T follicular helper cell (primary cell): ENCODE measurements around the gene DELE1.
A peak's percentile ranks its signal among the peaks of the same experiment; 100 is the strongest.

Experiments used
- DNase-seq: peaks from one replicate; pipeline ENCODE4 v3.0.0-alpha.2; 2020; ENCODE audit warnings: low read depth
- total RNA-seq, 2 experiments: gene quantifications; one replicate each; lab custom pipeline; 2026; lab: John Stamatoyannopoulos, UW

Gene DELE1
- total RNA-seq = 42.0 to 75.9 reads per million in 2 experiments

- DNase-seq = peak; percentile 79
Observed at GRCh38 chr5:141923448-141924313, at the start of gene DELE1. Gene DELE1, plus strand, starts transcription at chr5:141923871. Its CDS starts 71 bp downstream, at chr5:141923942.

GRCh38 chr5:141873933-141874261 is 49.8 kb upstream of the DELE1 start:
- no peak for DNase-seq

- DNase-seq = no peak
Observed at GRCh38 chr5:141874262-141874964, 49.3 kb upstream of the DELE1 start.

GRCh38 chr5:141875022-141875740 is 48.5 kb upstream of the DELE1 start:
- no peak for DNase-seq

- DNase-seq = no peak
Observed at GRCh38 chr5:141875795-141876627, 47.7 kb upstream of the DELE1 start.

GRCh38 chr5:141876628-141877355 is 46.9 kb upstream of the DELE1 start:
- DNase-seq = no peak

GRCh38 chr5:141877356-141878185 is 46.1 kb upstream of the DELE1 start:
- DNase-seq = no peak

- no peak for DNase-seq
Observed at GRCh38 chr5:141878186-141878710, 45.4 kb upstream of the DELE1 start, which contains the start of gene PCDH1. Gene PCDH1, minus strand, starts transcription at chr5:141878410. Its CDS starts 148 bp downstream, at chr5:141878262.

- peak; percentile 83 for DNase-seq
Observed at GRCh38 chr5:141878711-141879425, 44.8 kb upstream of the DELE1 start.

GRCh38 chr5:141879426-141879759 is 44.3 kb upstream of the DELE1 start:
- DNase-seq = no peak

GRCh38 chr5:141879941-141880738 is 43.5 kb upstream of the DELE1 start:
- no peak for DNase-seq

- no peak for DNase-seq
Observed at GRCh38 chr5:141880961-141881801, 42.5 kb upstream of the DELE1 start.

- DNase-seq = no peak
Observed at GRCh38 chr5:141881886-141882285, 41.8 kb upstream of the DELE1 start.

GRCh38 chr5:141882594-141883183 is 41.0 kb upstream of the DELE1 start:
- no peak for DNase-seq

- no peak for DNase-seq
Observed at GRCh38 chr5:141883184-141883891, 40.3 kb upstream of the DELE1 start.

- DNase-seq = no peak
Observed at GRCh38 chr5:141883892-141884318, 39.8 kb upstream of the DELE1 start.
